KMS-11 (cell line): ENCODE measurements around the gene PKIB.

Source experiments
- H2AFZ ChIP-seq: fragments of 200-600 bp; sonication (generic); 2 replicates; pipeline ENCODE4 v1.6.1; 2016; ENCODE audit warnings: antibody characterized with exemption, mixed run types, low read depth
- H3K27ac ChIP-seq: fragments of 200-600 bp; sonication (generic); 2 replicates; pipeline ENCODE4 v1.6.1; 2016; ENCODE audit warnings: mild to moderate bottlenecking, mixed run types
- H3K27me3 ChIP-seq: fragments of 200-600 bp; sonication (generic); 2 replicates; pipeline ENCODE4 v1.6.1; 2017; ENCODE audit warnings: mild to moderate bottlenecking, low read depth, mixed run types, moderate library complexity; ENCODE audit not compliant: insufficient read depth
- H3K36me3 ChIP-seq: fragments of 200-600 bp; sonication (generic); 2 replicates; pipeline ENCODE4 v1.6.1; 2017; ENCODE audit warnings: mild to moderate bottlenecking, mixed run types; ENCODE audit not compliant: insufficient read depth
- H3K4me1 ChIP-seq: fragments of 200-600 bp; sonication (generic); 2 replicates; pipeline ENCODE4 v1.6.1; 2016; ENCODE audit warnings: mild to moderate bottlenecking, low read depth, mixed run types; ENCODE audit not compliant: poor library complexity, severe bottlenecking
- H3K4me2 ChIP-seq: fragments of 200-600 bp; sonication (generic); 2 replicates; pipeline ENCODE4 v1.7.0; 2016; ENCODE audit warnings: mild to moderate bottlenecking, mixed run types
- H3K4me3 ChIP-seq: fragments of 200-600 bp; sonication (generic); IDR thresholded peaks from 2 replicates; pipeline ENCODE4 v1.6.1; 2017; ENCODE audit warnings: low read depth, low read length, mixed read lengths; ENCODE audit not compliant: insufficient read depth
- H3K79me2 ChIP-seq: fragments of 200-600 bp; sonication (generic); 2 replicates; pipeline ENCODE4 v1.6.1; 2016; ENCODE audit warnings: low read depth, mixed run types; ENCODE audit not compliant: insufficient read depth
- H3K9ac ChIP-seq: fragments of 200-600 bp; sonication (generic); 2 replicates; pipeline ENCODE4 v1.6.1; 2016; ENCODE audit warnings: mild to moderate bottlenecking, mixed run types
- H4K20me1 ChIP-seq: fragments of 200-600 bp; sonication (generic); 2 replicates; pipeline ENCODE4 v1.6.1; 2016; ENCODE audit warnings: mild to moderate bottlenecking, mixed run types; ENCODE audit not compliant: insufficient read depth
- TF ChIP-seq, protein P1 (sequence below): fragments of 200-600 bp; sonication (generic); conservative IDR thresholded peaks from 2 replicates; pipeline ENCODE4 v1.6.1; 2017; ENCODE audit warnings: low read depth, mild to moderate bottlenecking, antibody characterized with exemption, low read length, moderate library complexity, mixed read lengths

PKIB gene

DNA sequence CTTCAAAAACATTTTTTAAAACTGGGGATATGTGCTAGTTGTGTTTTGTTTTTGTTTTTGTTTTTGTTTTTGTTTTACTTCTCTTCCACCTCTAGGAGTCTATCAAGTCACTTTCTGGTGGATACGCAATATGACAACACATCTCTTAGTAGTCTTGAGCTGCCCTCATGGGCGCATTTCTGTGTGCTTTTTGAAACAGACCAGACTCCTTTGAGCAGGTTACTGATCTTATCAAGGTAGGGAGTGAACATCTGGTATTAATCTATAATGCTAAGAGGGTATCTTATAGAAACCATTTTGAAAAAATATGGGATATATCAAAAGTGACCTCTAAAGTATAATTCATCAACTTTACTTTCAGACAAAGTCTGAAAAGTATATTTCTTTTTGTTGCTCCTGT is 56.2 kb downstream of the PKIB start:
- Histone ChIP-seq H3K27ac (no peak overlapping the region), H3K9ac (no peak overlapping the region), H3K4me1 (no peaks in the 10 kb centered on the region), H3K4me2 (no peak overlapping the region), H4K20me1 (no peaks in the 10 kb centered on the region), H3K27me3 (no peaks in the 10 kb centered on the region), H3K4me3 (no peak overlapping the region), H3K36me3 (no peaks in the 10 kb centered on the region), H2AFZ (no peak overlapping the region), H3K79me2 (no peaks in the 10 kb centered on the region)
- TF ChIP-seq, protein P1, sequence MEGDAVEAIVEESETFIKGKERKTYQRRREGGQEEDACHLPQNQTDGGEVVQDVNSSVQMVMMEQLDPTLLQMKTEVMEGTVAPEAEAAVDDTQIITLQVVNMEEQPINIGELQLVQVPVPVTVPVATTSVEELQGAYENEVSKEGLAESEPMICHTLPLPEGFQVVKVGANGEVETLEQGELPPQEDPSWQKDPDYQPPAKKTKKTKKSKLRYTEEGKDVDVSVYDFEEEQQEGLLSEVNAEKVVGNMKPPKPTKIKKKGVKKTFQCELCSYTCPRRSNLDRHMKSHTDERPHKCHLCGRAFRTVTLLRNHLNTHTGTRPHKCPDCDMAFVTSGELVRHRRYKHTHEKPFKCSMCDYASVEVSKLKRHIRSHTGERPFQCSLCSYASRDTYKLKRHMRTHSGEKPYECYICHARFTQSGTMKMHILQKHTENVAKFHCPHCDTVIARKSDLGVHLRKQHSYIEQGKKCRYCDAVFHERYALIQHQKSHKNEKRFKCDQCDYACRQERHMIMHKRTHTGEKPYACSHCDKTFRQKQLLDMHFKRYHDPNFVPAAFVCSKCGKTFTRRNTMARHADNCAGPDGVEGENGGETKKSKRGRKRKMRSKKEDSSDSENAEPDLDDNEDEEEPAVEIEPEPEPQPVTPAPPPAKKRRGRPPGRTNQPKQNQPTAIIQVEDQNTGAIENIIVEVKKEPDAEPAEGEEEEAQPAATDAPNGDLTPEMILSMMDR = no peak

DNA sequence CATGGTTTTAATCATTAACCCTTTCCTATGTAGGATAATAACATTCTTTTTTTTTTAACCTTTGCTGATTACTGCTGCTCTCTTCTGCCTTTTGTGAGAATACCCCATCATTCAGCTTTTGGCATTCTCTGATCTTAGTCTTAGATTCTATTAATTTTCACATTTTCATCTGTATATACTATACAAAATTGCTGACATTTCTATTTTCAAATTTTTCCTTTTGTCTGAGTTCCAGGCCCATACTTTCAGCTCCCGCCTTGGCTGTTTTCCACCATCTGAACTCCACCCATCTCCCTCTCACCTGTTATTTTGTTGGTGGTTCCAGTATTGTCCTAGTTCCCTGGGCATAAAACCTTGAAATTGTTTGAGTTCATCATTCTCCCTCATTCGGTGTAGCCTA is 59.2 kb downstream of the PKIB start:
- no peaks in the 10 kb centered on the region for H4K20me1 ChIP-seq
- H3K79me2 ChIP-seq = no peaks in the 10 kb centered on the region
- no peaks in the 10 kb centered on the region for H3K27me3 ChIP-seq
- no peak overlapping the region for H3K27ac ChIP-seq
- no peaks in the 10 kb centered on the region for H3K36me3 ChIP-seq
- TF ChIP-seq, protein P1 = no peak
- H3K4me3 ChIP-seq = no peak overlapping the region
- H3K9ac ChIP-seq = no peak overlapping the region
- no peaks in the 10 kb centered on the region for H3K4me1 ChIP-seq
- H2AFZ ChIP-seq = no peak overlapping the region
- H3K4me2 ChIP-seq = no peak overlapping the region

DNA sequence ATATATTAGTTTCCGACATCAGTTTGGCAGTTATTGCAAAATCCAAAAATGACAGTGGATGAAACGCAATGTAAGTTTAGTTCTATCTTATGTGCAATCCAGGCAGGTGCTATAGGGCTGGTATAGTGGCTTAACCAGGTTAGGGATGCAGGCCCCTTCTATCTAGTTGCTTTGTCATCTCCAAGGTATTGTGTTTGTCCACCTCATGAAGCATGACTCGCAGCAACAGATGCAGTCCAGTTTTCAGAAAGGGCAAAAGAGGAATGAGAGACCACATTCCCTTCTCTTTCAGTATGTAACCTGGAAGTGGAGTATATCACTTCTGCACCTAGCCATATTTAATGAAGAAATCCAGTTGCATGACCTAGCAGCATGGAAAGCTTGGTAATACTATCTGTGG is 59.7 kb downstream of the PKIB start:
- Histone ChIP-seq H2AFZ (no peak overlapping the region), H3K27me3 (no peaks in the 10 kb centered on the region), H3K27ac (no peak overlapping the region), H4K20me1 (no peaks in the 10 kb centered on the region), H3K4me1 (no peaks in the 10 kb centered on the region), H3K9ac (no peak overlapping the region), H3K36me3 (no peaks in the 10 kb centered on the region), H3K4me2 (no peak overlapping the region), H3K79me2 (no peaks in the 10 kb centered on the region), H3K4me3 (no peak overlapping the region)
- TF ChIP-seq, protein P1 = no peak

DNA sequence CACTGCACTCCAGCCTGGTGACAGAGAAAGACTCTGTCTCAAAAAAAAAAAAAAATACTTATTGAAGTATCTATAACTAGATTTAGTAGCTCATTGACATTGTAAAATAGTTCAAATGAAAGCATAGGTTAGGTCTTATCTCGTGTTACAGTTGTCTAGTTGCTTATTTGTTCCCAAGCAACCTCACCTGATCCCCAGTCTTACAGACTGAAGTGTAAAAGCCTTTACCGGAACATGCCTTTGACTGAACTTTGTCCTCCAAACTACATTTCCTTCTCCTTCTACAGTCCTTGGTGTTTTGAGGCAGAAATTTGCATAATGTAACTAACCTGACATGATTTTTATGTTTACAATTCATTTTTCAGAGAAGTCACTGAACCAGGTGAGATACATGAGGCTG is 61.0 kb downstream of the PKIB start:
- no peak overlapping the region for H3K4me2 ChIP-seq
- no peaks in the 10 kb centered on the region for H3K4me1 ChIP-seq
- no peaks in the 10 kb centered on the region for H3K27me3 ChIP-seq
- no peak overlapping the region for H3K27ac ChIP-seq
- H3K79me2 ChIP-seq = no peaks in the 10 kb centered on the region
- H3K9ac ChIP-seq = no peak overlapping the region
- no peaks in the 10 kb centered on the region for H3K36me3 ChIP-seq
- no peaks in the 10 kb centered on the region for H4K20me1 ChIP-seq
- no peak overlapping the region for H2AFZ ChIP-seq
- TF ChIP-seq, protein P1 = no peak
- no peak overlapping the region for H3K4me3 ChIP-seq
